ENCODE measurements around the gene CADPS2. TPM values are rescaled to one million over a fixed set of nuclear protein-coding genes. Genes with fewer than 3 reads are reported as not detected.

The CADPS2 gene
- polyA plus RNA-seq, 3 donors: not detected

DNA sequence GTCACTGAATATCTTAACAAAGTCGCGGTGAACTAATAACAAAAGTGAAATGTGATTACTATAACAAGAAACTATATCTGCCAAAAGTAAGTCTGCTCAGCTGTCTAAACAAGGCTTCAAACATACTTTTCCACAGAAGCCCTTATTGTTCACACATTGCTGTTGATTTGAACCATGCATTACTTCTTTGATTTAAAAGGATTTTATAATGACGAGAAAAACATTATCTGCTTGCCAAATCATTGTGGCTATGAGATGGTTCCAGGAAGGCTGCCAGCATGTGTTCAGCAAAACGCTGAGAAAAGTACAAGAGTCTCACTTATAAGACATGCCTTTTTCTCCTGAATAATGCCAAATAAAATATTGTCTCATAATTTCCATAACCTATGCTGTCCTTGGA, 211.8 kb downstream of the CADPS2 start:
- Histone ChIP-seq H3K4me3 (replicated peaks in 1 of 3; ENCODE audit: low read depth in 2 of 3, low read length in 3 of 3) (no peak overlapping the region), H3K27me3 (ENCODE audit: control insufficient read depth in 2 of 2, insufficient read depth in 2 of 2, low read length in 2 of 2) (no peaks in the 10 kb centered on the region), H3K9ac (ENCODE audit: insufficient read depth, low read length, poor library complexity, severe bottlenecking) (no peak overlapping the region), H2AFZ (ENCODE audit: insufficient read depth, low read depth, low read length, poor library complexity, severe bottlenecking) (no peak overlapping the region), H4K20me1 (ENCODE audit: insufficient read depth, low read length) (no peaks in the 10 kb centered on the region), H3K9me3 (replicated peaks in 1 of 2; ENCODE audit: control insufficient read depth in 1 of 2, insufficient read depth in 1 of 2, low read length in 2 of 2) (peaks cover 0 to 14% of the 10 kb centered on the region in 2 donors), H3K4me2 (replicated peaks; ENCODE audit: extremely low read depth, low read length, poor library complexity, severe bottlenecking) (no peak overlapping the region), H3K27ac (ENCODE audit: low read depth in 1 of 2, low read length in 2 of 2) (no peak overlapping the region), H3K4me1 (ENCODE audit: control insufficient read depth in 1 of 2, insufficient read depth in 2 of 2, low read length in 2 of 2) (no peaks in the 10 kb centered on the region), H3K79me2 (ENCODE audit: insufficient read depth, low read length) (no peaks in the 10 kb centered on the region), H3K36me3 (replicated peaks in 1 of 2; ENCODE audit: control insufficient read depth in 1 of 2, insufficient read depth in 2 of 2, low read length in 2 of 2) (no peaks in the 10 kb centered on the region)
- Mint-ChIP-seq H3K27me3 (ENCODE audit: low read depth in 3 of 3) (no peaks in the 10 kb centered on the region), H3K27ac (no peak overlapping the region), H3K9me3 (peaks cover 4 to 12% (median 8%) of the 10 kb centered on the region in 7 donors), H3K4me3 (no peak overlapping the region), H3K36me3 (no peaks in the 10 kb centered on the region), H3K4me1 (no peaks in the 10 kb centered on the region)
- 58% methylated on average over 2 of the region's 4 CpGs for WGBS (ENCODE audit: insufficient coverage)
- intact Hi-C loops (cut with micrococcal nuclease): no loop called here
- TF ChIP-seq, protein P1, sequence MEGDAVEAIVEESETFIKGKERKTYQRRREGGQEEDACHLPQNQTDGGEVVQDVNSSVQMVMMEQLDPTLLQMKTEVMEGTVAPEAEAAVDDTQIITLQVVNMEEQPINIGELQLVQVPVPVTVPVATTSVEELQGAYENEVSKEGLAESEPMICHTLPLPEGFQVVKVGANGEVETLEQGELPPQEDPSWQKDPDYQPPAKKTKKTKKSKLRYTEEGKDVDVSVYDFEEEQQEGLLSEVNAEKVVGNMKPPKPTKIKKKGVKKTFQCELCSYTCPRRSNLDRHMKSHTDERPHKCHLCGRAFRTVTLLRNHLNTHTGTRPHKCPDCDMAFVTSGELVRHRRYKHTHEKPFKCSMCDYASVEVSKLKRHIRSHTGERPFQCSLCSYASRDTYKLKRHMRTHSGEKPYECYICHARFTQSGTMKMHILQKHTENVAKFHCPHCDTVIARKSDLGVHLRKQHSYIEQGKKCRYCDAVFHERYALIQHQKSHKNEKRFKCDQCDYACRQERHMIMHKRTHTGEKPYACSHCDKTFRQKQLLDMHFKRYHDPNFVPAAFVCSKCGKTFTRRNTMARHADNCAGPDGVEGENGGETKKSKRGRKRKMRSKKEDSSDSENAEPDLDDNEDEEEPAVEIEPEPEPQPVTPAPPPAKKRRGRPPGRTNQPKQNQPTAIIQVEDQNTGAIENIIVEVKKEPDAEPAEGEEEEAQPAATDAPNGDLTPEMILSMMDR (IDR thresholded peaks at IDR 0.05): no peak
- DNase-seq: no peak

DNA sequence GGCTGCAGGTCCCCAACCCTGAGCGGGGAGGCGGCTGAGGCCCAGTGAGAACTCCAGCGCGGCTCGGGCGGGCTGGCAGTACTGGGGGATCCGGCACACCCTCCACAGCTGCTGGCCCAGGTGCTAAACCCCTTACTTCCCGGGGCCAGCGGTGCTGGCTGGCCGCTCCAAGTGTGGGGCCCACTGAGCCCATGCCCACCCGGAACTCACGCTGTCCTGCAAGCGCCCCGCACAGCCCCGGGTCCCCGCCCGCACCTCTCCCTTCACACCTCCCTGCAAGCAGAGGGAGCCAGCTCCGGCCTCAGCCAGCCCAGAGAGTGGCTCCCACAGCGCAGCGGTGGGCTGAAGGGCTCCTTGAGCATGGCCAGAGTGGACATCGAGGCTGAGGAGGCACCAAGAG, 212.3 kb downstream of the CADPS2 start:
- peaks cover 0 to 14% of the 10 kb centered on the region in 2 donors for H3K9me3 ChIP-seq (replicated peaks in 1 of 2; ENCODE audit: control insufficient read depth in 1 of 2, insufficient read depth in 1 of 2, low read length in 2 of 2)
- no peaks in the 10 kb centered on the region for H3K36me3 Mint-ChIP-seq
- H3K9ac ChIP-seq (ENCODE audit: insufficient read depth, low read length, poor library complexity, severe bottlenecking): no peak overlapping the region
- H3K4me1 ChIP-seq (ENCODE audit: control insufficient read depth in 1 of 2, insufficient read depth in 2 of 2, low read length in 2 of 2): no peaks in the 10 kb centered on the region
- intact Hi-C loops (cut with micrococcal nuclease): no loop called here
- H3K4me2 ChIP-seq (replicated peaks; ENCODE audit: extremely low read depth, low read length, poor library complexity, severe bottlenecking): no peak overlapping the region
- no peak overlapping the region for H3K4me3 ChIP-seq (replicated peaks in 1 of 3; ENCODE audit: low read depth in 2 of 3, low read length in 3 of 3)
- H3K4me1 Mint-ChIP-seq: no peaks in the 10 kb centered on the region
- no peak for DNase-seq
- no peak overlapping the region for H3K27ac ChIP-seq (ENCODE audit: low read depth in 1 of 2, low read length in 2 of 2)
- H3K27me3 Mint-ChIP-seq (ENCODE audit: low read depth in 3 of 3): no peaks in the 10 kb centered on the region
- no peaks in the 10 kb centered on the region for H3K27me3 ChIP-seq (ENCODE audit: control insufficient read depth in 2 of 2, insufficient read depth in 2 of 2, low read length in 2 of 2)
- no peak overlapping the region for H3K4me3 Mint-ChIP-seq
- WGBS (ENCODE audit: insufficient coverage): 93% methylated on average over 21 of the region's 21 CpGs
- no peaks in the 10 kb centered on the region for H3K36me3 ChIP-seq (replicated peaks in 1 of 2; ENCODE audit: control insufficient read depth in 1 of 2, insufficient read depth in 2 of 2, low read length in 2 of 2)
- no peaks in the 10 kb centered on the region for H3K79me2 ChIP-seq (ENCODE audit: insufficient read depth, low read length)
- TF ChIP-seq, protein P1 (IDR thresholded peaks at IDR 0.05): no peak
- H3K9me3 Mint-ChIP-seq: peaks cover 4 to 10% (median 8%) of the 10 kb centered on the region in 7 donors
- no peaks in the 10 kb centered on the region for H4K20me1 ChIP-seq (ENCODE audit: insufficient read depth, low read length)
- no peak overlapping the region for H3K27ac Mint-ChIP-seq
- no peak overlapping the region for H2AFZ ChIP-seq (ENCODE audit: insufficient read depth, low read depth, low read length, poor library complexity, severe bottlenecking)

All from CD14-positive monocyte (primary cell).